Stimulated activated naive CD8-positive, alpha-beta T cell treated with anti-CD3 and anti-CD28 coated beads, Interleukin-15, Interleukin-2, amounts not matched to agents 100 ng/mL and 50 ng/mL, for 24 hours (primary cell): ENCODE results near the gene RNF187.

ENCODE experiments used
- H3K27ac Mint-ChIP-seq: one replicate; pipeline ENCODE4 v1.8.0; 2021; ENCODE audit warnings: mild to moderate bottlenecking, mixed read lengths
- H3K27me3 Mint-ChIP-seq: one replicate; pipeline ENCODE4 v1.8.0; 2021; ENCODE audit warnings: mixed read lengths
- H3K36me3 Mint-ChIP-seq: one replicate; pipeline ENCODE4 v1.8.0; 2021; ENCODE audit warnings: low read depth, mixed read lengths
- H3K4me1 Mint-ChIP-seq: one replicate; pipeline ENCODE4 v1.8.0; 2021; ENCODE audit warnings: low read depth, mixed read lengths
- H3K4me3 Mint-ChIP-seq: one replicate; pipeline ENCODE4 v1.8.0; 2021; ENCODE audit warnings: mild to moderate bottlenecking, mixed read lengths
- H3K9me3 Mint-ChIP-seq: one replicate; pipeline ENCODE4 v1.8.0; 2021; ENCODE audit warnings: mixed read lengths

Gene RNF187

GRCh38 chr1:228530951-228531731, 44.0 kb downstream of the RNF187 start:
- Mint-ChIP-seq H3K27me3 (peaks cover 40% of the 10 kb centered on the region), H3K36me3 (no peaks in the 10 kb centered on the region), H3K4me3 (no peak overlapping the region), H3K4me1 (no peaks in the 10 kb centered on the region), H3K9me3 (peaks cover 6% of the 10 kb centered on the region), H3K27ac (no peak overlapping the region)

DNA sequence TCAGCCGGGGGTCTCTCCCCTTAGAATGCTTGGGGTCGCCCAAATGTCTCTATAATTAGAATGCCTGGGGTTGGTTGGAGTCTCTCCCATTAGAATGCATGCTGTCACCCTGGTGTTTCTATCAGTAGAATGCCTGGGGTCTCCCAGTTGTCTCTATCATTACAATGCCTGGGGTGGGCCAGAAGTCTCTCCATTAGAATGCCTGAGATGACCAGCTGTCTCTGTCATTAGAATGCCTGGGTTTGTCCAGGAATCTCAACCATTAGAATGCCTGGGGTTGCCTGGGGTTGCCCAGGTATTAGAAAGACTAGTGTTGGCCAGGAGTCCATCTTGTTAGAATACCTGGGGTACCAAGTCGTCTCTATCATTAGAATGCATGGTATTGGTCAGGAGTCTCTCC, 51.6 kb downstream of the RNF187 start:
- peaks cover 8% of the 10 kb centered on the region for H3K9me3 Mint-ChIP-seq
- H3K4me3 Mint-ChIP-seq, result no peak overlapping the region
- H3K27ac Mint-ChIP-seq, result no peak overlapping the region
- peaks cover 14% of the 10 kb centered on the region for H3K27me3 Mint-ChIP-seq
- H3K36me3 Mint-ChIP-seq, result no peaks in the 10 kb centered on the region
- no peaks in the 10 kb centered on the region for H3K4me1 Mint-ChIP-seq

- no peak overlapping the region for H3K27ac Mint-ChIP-seq
- peaks cover 8% of the 10 kb centered on the region for H3K9me3 Mint-ChIP-seq
- H3K4me1 Mint-ChIP-seq, result no peaks in the 10 kb centered on the region
- no peak overlapping the region for H3K4me3 Mint-ChIP-seq
- H3K27me3 Mint-ChIP-seq, result peaks cover 20% of the 10 kb centered on the region
- H3K36me3 Mint-ChIP-seq, result no peaks in the 10 kb centered on the region
Measured at GRCh38 chr1:228540161-228540917, 53.2 kb downstream of the RNF187 start.

GRCh38 chr1:228541725-228542124, 54.5 kb downstream of the RNF187 start:
- H3K36me3 Mint-ChIP-seq, result no peaks in the 10 kb centered on the region

GRCh38 chr1:228542376-228542775, 55.2 kb downstream of the RNF187 start:
- H3K9me3 Mint-ChIP-seq, result no peaks in the 10 kb centered on the region
- H3K4me3 Mint-ChIP-seq, result no peak overlapping the region
- peaks cover 28% of the 10 kb centered on the region for H3K27me3 Mint-ChIP-seq
- H3K36me3 Mint-ChIP-seq, result no peaks in the 10 kb centered on the region
- H3K27ac Mint-ChIP-seq, result no peak overlapping the region
- H3K4me1 Mint-ChIP-seq, result no peaks in the 10 kb centered on the region

More at GRCh38 chr1:228541725-228542124, 54.5 kb downstream of the RNF187 start:
- Mint-ChIP-seq H3K4me1 (no peaks in the 10 kb centered on the region), H3K9me3 (no peaks in the 10 kb centered on the region), H3K4me3 (no peak overlapping the region), H3K27me3 (peaks cover 22% of the 10 kb centered on the region), H3K27ac (no peak overlapping the region)

DNA sequence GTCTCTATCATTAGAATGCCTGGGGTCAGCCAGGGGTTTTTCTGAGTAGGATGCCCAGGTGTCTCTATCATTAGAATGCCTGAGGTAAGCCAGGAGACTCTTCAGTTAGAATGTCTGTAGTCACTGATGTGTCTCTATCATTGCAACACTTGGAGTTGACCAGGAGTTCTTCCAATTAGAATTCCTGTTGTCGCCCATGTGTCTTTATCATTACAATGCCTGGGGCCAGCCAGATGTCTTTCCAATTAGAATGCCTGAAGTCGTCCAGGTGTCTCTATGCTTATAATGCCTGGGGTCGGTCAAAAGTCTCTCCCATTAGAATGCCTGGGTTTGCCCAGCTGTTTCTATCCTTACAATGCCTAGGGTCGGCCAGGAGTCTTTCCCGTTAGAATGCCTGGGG, 55.8 kb downstream of the RNF187 start:
- Mint-ChIP-seq H3K9me3 (no peaks in the 10 kb centered on the region), H3K27ac (no peak overlapping the region), H3K4me3 (no peak overlapping the region)

GRCh38 chr1:228543396-228543795, 56.2 kb downstream of the RNF187 start:
- H3K36me3 Mint-ChIP-seq, result no peaks in the 10 kb centered on the region
- no peaks in the 10 kb centered on the region for H3K4me1 Mint-ChIP-seq
- no peak overlapping the region for H3K27ac Mint-ChIP-seq
- H3K27me3 Mint-ChIP-seq, result peaks cover 30% of the 10 kb centered on the region
- no peaks in the 10 kb centered on the region for H3K9me3 Mint-ChIP-seq
- no peak overlapping the region for H3K4me3 Mint-ChIP-seq

More for the DNA sequence above, 55.8 kb downstream of the RNF187 start:
- H3K36me3 Mint-ChIP-seq, result no peaks in the 10 kb centered on the region
- peaks cover 30% of the 10 kb centered on the region for H3K27me3 Mint-ChIP-seq
- H3K4me1 Mint-ChIP-seq, result no peaks in the 10 kb centered on the region

DNA sequence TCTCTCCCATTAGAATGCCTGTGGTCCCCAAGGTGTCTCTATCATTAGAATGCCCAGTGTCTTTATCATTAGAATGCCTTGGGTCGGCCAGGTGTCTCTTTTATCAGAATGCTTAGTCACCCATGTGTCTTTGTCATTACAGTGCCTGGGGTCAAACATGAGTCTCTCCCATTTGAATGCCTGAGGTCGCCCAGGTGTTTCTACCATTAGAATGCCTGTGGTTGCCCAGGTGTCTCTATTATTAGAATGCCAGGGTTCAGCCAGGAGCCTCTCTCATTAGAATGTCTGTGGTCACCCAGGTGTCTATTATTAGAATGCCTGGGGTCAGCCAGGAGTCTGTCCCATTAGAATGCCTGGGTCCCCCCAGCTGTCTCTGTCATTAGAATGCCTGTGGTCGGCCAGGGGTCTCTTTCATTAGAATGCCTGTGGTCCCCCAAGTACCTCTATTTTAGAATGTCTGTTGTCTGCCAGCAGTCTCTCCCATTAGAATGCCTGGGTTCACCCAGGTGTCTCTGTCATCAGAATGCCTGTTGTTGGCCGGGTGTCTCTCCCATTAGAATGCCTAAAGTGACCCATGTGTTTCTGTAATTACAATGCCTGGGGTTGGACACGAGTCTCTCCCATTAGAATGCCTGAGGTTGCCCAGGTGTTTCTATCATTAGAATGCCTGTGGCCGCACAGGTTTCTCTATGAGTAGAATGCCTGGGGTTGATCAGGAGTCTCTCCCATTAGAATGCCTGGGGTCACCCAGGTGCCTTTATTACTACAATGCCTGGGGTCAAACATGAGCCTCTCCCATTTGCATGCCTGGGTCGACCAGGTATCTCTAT, 57.1 kb downstream of the RNF187 start:
- H3K4me1 Mint-ChIP-seq, result no peaks in the 10 kb centered on the region
- no peaks in the 10 kb centered on the region for H3K36me3 Mint-ChIP-seq
- H3K27ac Mint-ChIP-seq, result no peak overlapping the region
- H3K27me3 Mint-ChIP-seq, result peaks cover 30% of the 10 kb centered on the region
- no peaks in the 10 kb centered on the region for H3K9me3 Mint-ChIP-seq
- no peak overlapping the region for H3K4me3 Mint-ChIP-seq

DNA sequence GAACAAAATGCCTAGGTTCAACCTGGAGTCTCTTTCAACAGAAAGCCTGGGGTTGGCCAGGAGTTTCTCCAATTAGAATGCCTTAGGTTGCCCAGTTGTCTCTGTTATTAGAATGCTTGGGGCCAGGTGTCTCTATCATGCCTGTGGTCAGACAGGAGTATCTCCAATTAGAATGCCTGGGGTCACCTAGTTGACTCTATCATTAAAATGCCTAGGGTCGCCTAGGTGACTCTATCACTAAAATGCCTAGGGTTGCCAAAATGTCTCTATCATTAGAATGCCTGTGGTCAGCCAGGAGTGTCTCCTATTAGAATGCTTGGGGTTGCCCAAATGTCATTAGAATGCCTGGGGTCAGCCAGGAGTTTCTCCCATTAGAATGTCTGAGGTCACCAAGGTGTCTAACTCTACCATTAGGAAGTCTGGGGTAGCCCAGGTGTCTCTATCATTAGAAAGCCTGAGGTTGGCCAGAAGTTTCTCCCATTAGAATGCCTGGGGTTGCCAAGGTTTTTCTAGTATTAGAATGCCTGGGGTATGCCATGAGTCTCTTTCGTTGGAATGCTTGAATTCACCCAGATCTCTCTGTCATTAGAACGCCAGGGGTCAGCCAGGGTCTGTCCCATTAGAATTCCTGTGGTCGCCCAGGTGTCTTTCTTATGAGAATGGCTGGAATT, 57.9 kb downstream of the RNF187 start:
- H3K4me1 Mint-ChIP-seq, result no peaks in the 10 kb centered on the region
- H3K36me3 Mint-ChIP-seq, result no peaks in the 10 kb centered on the region
- H3K27me3 Mint-ChIP-seq, result peaks cover 32% of the 10 kb centered on the region
- H3K4me3 Mint-ChIP-seq, result no peak overlapping the region
- no peaks in the 10 kb centered on the region for H3K9me3 Mint-ChIP-seq
- no peak overlapping the region for H3K27ac Mint-ChIP-seq
